IMR-90 (cell line): ENCODE measurements around the gene SARM1.

Experiments used
- BHLHE40 ChIP-seq: fragments of 150-350 bp; IDR thresholded peaks from 2 replicates; pipeline ENCODE4 v1.6.1; 2016; ENCODE audit warnings: mild to moderate bottlenecking, low read depth, low read length
- CEBPB ChIP-seq: IDR thresholded peaks from 2 replicates; pipeline ENCODE4 v1.6.1; 2012; ENCODE audit warnings: low read depth, low read length, improper control_type of control experiment
- CTCF ChIP-seq: conservative IDR thresholded peaks from 2 replicates; pipeline ENCODE4 v1.5.1; 2012; ENCODE audit warnings: mild to moderate bottlenecking, low read depth, low read length, improper control_type of control experiment
- ELK1 ChIP-seq: fragments of 150-350 bp; IDR thresholded peaks from 2 replicates; pipeline ENCODE4 v1.6.1; 2016; ENCODE audit warnings: low read depth, mild to moderate bottlenecking, low read length, moderate library complexity, borderline replicate concordance
- MAFK ChIP-seq: IDR thresholded peaks from 2 replicates; pipeline ENCODE4 v1.6.1; 2012; ENCODE audit warnings: low read depth, low read length, improper control_type of control experiment
- MAZ ChIP-seq: IDR thresholded peaks from 2 replicates; pipeline ENCODE4 v1.6.1; 2012; ENCODE audit warnings: low read depth, mild to moderate bottlenecking, low read length, improper control_type of control experiment, moderate library complexity, borderline replicate concordance
- MXI1 ChIP-seq: IDR thresholded peaks from 2 replicates; pipeline ENCODE4 v1.6.1; 2012; ENCODE audit warnings: low read depth, mild to moderate bottlenecking, low read length, moderate library complexity, borderline replicate concordance
- NFE2L2 ChIP-seq: fragments of 150-350 bp; IDR thresholded peaks from 2 replicates; pipeline ENCODE4 v1.6.1; 2016; ENCODE audit warnings: low read depth, mild to moderate bottlenecking, low read length
- POLR2A ChIP-seq: IDR thresholded peaks from 2 replicates; pipeline ENCODE4 v1.6.1; 2012; ENCODE audit warnings: mild to moderate bottlenecking, low read depth, low read length
- RAD21 ChIP-seq: IDR thresholded peaks from 2 replicates; pipeline ENCODE4 v1.6.1; 2012; ENCODE audit warnings: low read length, improper control_type of control experiment
- RCOR1 ChIP-seq: IDR thresholded peaks from 2 replicates; pipeline ENCODE4 v1.6.1; 2012; ENCODE audit warnings: mild to moderate bottlenecking, low read length, improper control_type of control experiment; ENCODE audit not compliant: insufficient replicate concordance
- RFX5 ChIP-seq: IDR thresholded peaks from 2 replicates; pipeline ENCODE4 v1.8.0; 2012; ENCODE audit warnings: low read depth, mild to moderate bottlenecking, low read length, moderate library complexity
- SMC3 ChIP-seq: fragments of 150-350 bp; IDR thresholded peaks from 2 replicates; pipeline ENCODE4 v1.6.1; 2016; ENCODE audit warnings: low read depth, mild to moderate bottlenecking, antibody characterized with exemption, low read length, moderate library complexity

GRCh38 chr17:28325211-28325610 lies 46.3 kb upstream of the SARM1 start:
- no peak for TF ChIP-seq POLR2A
- TF ChIP-seq RCOR1: no peak
- no peak for TF ChIP-seq CTCF
- no peak for TF ChIP-seq MAZ
- no peak for TF ChIP-seq MXI1
- no peak for TF ChIP-seq RAD21
- no peak for TF ChIP-seq ELK1
- TF ChIP-seq BHLHE40: no peak
- no peak for TF ChIP-seq RFX5
- TF ChIP-seq CEBPB: no peak
- TF ChIP-seq NFE2L2: no peak
- TF ChIP-seq MAFK: no peak
- TF ChIP-seq SMC3: no peak
